ENCODE data around the gene KLF13.

Gene KLF13

GRCh38 chr15:31305796-31306425, 20.7 kb upstream of the KLF13 start:
- H3K27ac ChIP-seq (ENCODE audit: low read depth, low read length, poor library complexity, severe bottlenecking) = peak overlapping the region; percentile 93
- H3K9me2 ChIP-seq (ENCODE audit: low read depth, low read length) = no peaks in the 10 kb centered on the region
- H3K4me1 ChIP-seq (ENCODE audit: insufficient read depth, low read length, severe bottlenecking) = peaks cover 85% of the 10 kb centered on the region
- no peaks in the 10 kb centered on the region for H3K9me3 ChIP-seq (ENCODE audit: low read length)
- H2AFZ ChIP-seq (ENCODE audit: low read length) = no peak overlapping the region
- no peaks in the 10 kb centered on the region for H3K27me3 ChIP-seq (ENCODE audit: insufficient read depth, low read length)
- H3K4me2 ChIP-seq (ENCODE audit: low read length) = peak overlapping the region; percentile 73
- H4K20me1 ChIP-seq (ENCODE audit: insufficient read depth, low read length) = no peaks in the 10 kb centered on the region
- H3F3A ChIP-seq (ENCODE audit: insufficient read depth, low read length) = 0 out of 2 replicates have a peak, but pooled peaks cover 3% of the 10 kb centered on the region
- TF ChIP-seq EZH2 (IDR thresholded peaks at IDR 0.05; ENCODE audit: borderline replicate concordance, low read length) (no peak), CTCF (IDR thresholded peaks at IDR 0.05; ENCODE audit: low read length) (no peak)
- peak overlapping the region; percentile 53 for H3K9ac ChIP-seq (ENCODE audit: low read length)
- H3K4me3 ChIP-seq (ENCODE audit: low read depth, low read length, poor library complexity, severe bottlenecking) = peak overlapping the region; percentile 42
- H3K36me3 ChIP-seq (ENCODE audit: insufficient read depth, low read length) = no peaks in the 10 kb centered on the region
- no peaks in the 10 kb centered on the region for H3K79me2 ChIP-seq (ENCODE audit: insufficient read depth, low read length)

GRCh38 chr15:31306426-31307269, 20.0 kb upstream of the KLF13 start:
- peak overlapping the region; percentile 73 for H3K4me2 ChIP-seq (ENCODE audit: low read length)
- H2AFZ ChIP-seq (ENCODE audit: low read length) = no peak overlapping the region
- peak overlapping the region; percentile 42 for H3K4me3 ChIP-seq (ENCODE audit: low read depth, low read length, poor library complexity, severe bottlenecking)
- H3K79me2 ChIP-seq (ENCODE audit: insufficient read depth, low read length) = no peaks in the 10 kb centered on the region
- no peaks in the 10 kb centered on the region for H3K9me2 ChIP-seq (ENCODE audit: low read depth, low read length)
- peaks cover 78% of the 10 kb centered on the region for H3K4me1 ChIP-seq (ENCODE audit: insufficient read depth, low read length, severe bottlenecking)
- 0 out of 2 replicates have a peak, but pooled peaks cover 3% of the 10 kb centered on the region for H3F3A ChIP-seq (ENCODE audit: insufficient read depth, low read length)
- no peaks in the 10 kb centered on the region for H3K9me3 ChIP-seq (ENCODE audit: low read length)
- TF ChIP-seq CTCF (IDR thresholded peaks at IDR 0.05; ENCODE audit: low read length) = no peak
- no peak for TF ChIP-seq EZH2 (IDR thresholded peaks at IDR 0.05; ENCODE audit: borderline replicate concordance, low read length)
- H3K27ac ChIP-seq (ENCODE audit: low read depth, low read length, poor library complexity, severe bottlenecking) = peak overlapping the region; percentile 93
- no peaks in the 10 kb centered on the region for H4K20me1 ChIP-seq (ENCODE audit: insufficient read depth, low read length)
- H3K9ac ChIP-seq (ENCODE audit: low read length) = peak overlapping the region; percentile 53
- no peaks in the 10 kb centered on the region for H3K27me3 ChIP-seq (ENCODE audit: insufficient read depth, low read length)
- no peaks in the 10 kb centered on the region for H3K36me3 ChIP-seq (ENCODE audit: insufficient read depth, low read length)

GRCh38 chr15:31307270-31308184, 19.1 kb upstream of the KLF13 start:
- H3K36me3 ChIP-seq (ENCODE audit: insufficient read depth, low read length) = no peaks in the 10 kb centered on the region
- TF ChIP-seq EZH2 (IDR thresholded peaks at IDR 0.05; ENCODE audit: borderline replicate concordance, low read length) (no peak), CTCF (IDR thresholded peaks at IDR 0.05; ENCODE audit: low read length) (no peak)
- H2AFZ ChIP-seq (ENCODE audit: low read length) = no peak overlapping the region
- peak overlapping the region; percentile 42 for H3K4me3 ChIP-seq (ENCODE audit: low read depth, low read length, poor library complexity, severe bottlenecking)
- H3K27ac ChIP-seq (ENCODE audit: low read depth, low read length, poor library complexity, severe bottlenecking) = peak overlapping the region; percentile 93
- peaks cover 69% of the 10 kb centered on the region for H3K4me1 ChIP-seq (ENCODE audit: insufficient read depth, low read length, severe bottlenecking)
- H3K79me2 ChIP-seq (ENCODE audit: insufficient read depth, low read length) = no peaks in the 10 kb centered on the region
- no peaks in the 10 kb centered on the region for H3K9me2 ChIP-seq (ENCODE audit: low read depth, low read length)
- H4K20me1 ChIP-seq (ENCODE audit: insufficient read depth, low read length) = no peaks in the 10 kb centered on the region
- H3K27me3 ChIP-seq (ENCODE audit: insufficient read depth, low read length) = no peaks in the 10 kb centered on the region
- H3K4me2 ChIP-seq (ENCODE audit: low read length) = peak overlapping the region; percentile 73
- H3K9me3 ChIP-seq (ENCODE audit: low read length) = no peaks in the 10 kb centered on the region
- H3F3A ChIP-seq (ENCODE audit: insufficient read depth, low read length) = 0 out of 2 replicates have a peak, but pooled peaks cover 3% of the 10 kb centered on the region
- H3K9ac ChIP-seq (ENCODE audit: low read length) = peak overlapping the region; percentile 53

Data from OCI-LY1 (cell line).